PFSK-1 (cell line): ENCODE data around the gene ANKAR. TPM values are rescaled to one million over a fixed set of nuclear protein-coding genes. Genes with fewer than 3 reads are reported as not detected.

ENCODE experiments used
- FOXP2 ChIP-seq: optimal IDR thresholded peaks from 2 replicates; pipeline ENCODE3; 2011; ENCODE audit warnings: borderline replicate concordance, control low read depth, inconsistent platforms; ENCODE audit not compliant: insufficient read depth; ENCODE audit errors: extremely low read length, extremely low read depth
- POLR2AphosphoS5 ChIP-seq: IDR thresholded peaks from 2 replicates; pipeline ENCODE4 v1.6.1; 2012; ENCODE audit warnings: low read depth, mild to moderate bottlenecking, control low read depth, low read length, moderate library complexity
- REST ChIP-seq, 2 experiments: IDR thresholded peaks; 2 replicates each; pipeline versions ENCODE4 v1.6.1 to v1.8.0; 2011 to 2012; ENCODE audit warnings: low read depth in 2 of 2, low read length in 2 of 2, control low read depth in 1 of 2, inconsistent platforms in 1 of 2, mild to moderate bottlenecking in 1 of 2, moderate library complexity in 1 of 2; ENCODE audit not compliant: insufficient read depth in 1 of 2
- SIN3A ChIP-seq: IDR thresholded peaks from 2 replicates; pipeline ENCODE4 v1.6.1; 2012; ENCODE audit warnings: mild to moderate bottlenecking, low read length, moderate library complexity, borderline replicate concordance; ENCODE audit not compliant: insufficient read depth
- TAF1 ChIP-seq: IDR thresholded peaks from 2 replicates; pipeline ENCODE4 v1.6.1; 2012; ENCODE audit warnings: low read length, control low read depth, borderline replicate concordance; ENCODE audit not compliant: insufficient read depth
- polyA plus RNA-seq: library from polyadenylated mRNA; unstranded; fragments of >200 nt; gene quantifications from one replicate; pipeline ENCODE4 v1.2.1, GENCODE V29; 2012; ENCODE audit warnings: low read depth, missing spikeins; ENCODE audit not compliant: insufficient read length

Gene ANKAR
- 1.8 TPM for polyA plus RNA-seq

GRCh38 chr2:189674374-189675112 lies at the start of gene ANKAR:
Gene ANKAR, plus strand, starts transcription at chr2:189674670. Its CDS starts 1,821 bp downstream, at chr2:189676491.
- TF ChIP-seq TAF1 (no peak), SIN3A (no peak), REST (IDR thresholded peaks at IDR 0.05; ENCODE audit: insufficient read depth in 1 of 2, low read depth in 2 of 2, low read length in 2 of 2) (no peak), FOXP2 (peak; percentile 97), POLR2AphosphoS5 (0 out of 2 replicates have a peak, but pooled peaks have one; percentile 32)

- TF ChIP-seq FOXP2 (no peak), REST (IDR thresholded peaks at IDR 0.05; ENCODE audit: insufficient read depth in 1 of 2, low read depth in 2 of 2, low read length in 2 of 2) (no peak), TAF1 (no peak), SIN3A (no peak), POLR2AphosphoS5 (no peak)
Observed at GRCh38 chr2:189625636-189626035, 48.8 kb upstream of the ANKAR start.

- TF ChIP-seq POLR2AphosphoS5 (no peak), REST (IDR thresholded peaks at IDR 0.05; ENCODE audit: insufficient read depth in 1 of 2, low read depth in 2 of 2, low read length in 2 of 2) (no peak), FOXP2 (no peak), TAF1 (no peak), SIN3A (no peak)
Observed at GRCh38 chr2:189627789-189628188, 46.7 kb upstream of the ANKAR start.

- TF ChIP-seq REST (IDR thresholded peaks at IDR 0.05; ENCODE audit: insufficient read depth in 1 of 2, low read depth in 2 of 2, low read length in 2 of 2) = no peak
- no peak for TF ChIP-seq SIN3A
- TF ChIP-seq POLR2AphosphoS5 = no peak
- TF ChIP-seq TAF1 = no peak
- TF ChIP-seq FOXP2 = no peak
Observed at GRCh38 chr2:189628817-189629530, 45.5 kb upstream of the ANKAR start.
